MM.1S (cell line): Measurements from ENCODE around the gene AGAP3.

Experiments
- CTCF ChIP-seq: fragments of 300-600 bp; sonication (generic); IDR thresholded peaks from 2 replicates; pipeline ENCODE4 v1.5.1; 2016; ENCODE audit warnings: antibody characterized with exemption, low read length, mixed read lengths
- EZH2 ChIP-seq: fragments of 300-600 bp; sonication (generic); optimal IDR thresholded peaks from 2 replicates; pipeline ENCODE3; 2017; ENCODE audit warnings: low read depth, mild to moderate bottlenecking, antibody characterized with exemption, low read length, mixed read lengths

- TF ChIP-seq CTCF, result no peak
- no peak for TF ChIP-seq EZH2
These were observed 27.3 kb downstream of the AGAP3 start for GRCh38 chr7:151113344-151114150.
